ENCODE results near the gene ARHGEF5. TPM values are rescaled to one million over a fixed set of nuclear protein-coding genes. Genes with fewer than 3 reads are reported as not detected.

ARHGEF5 gene
- total and polyA plus RNA-seq, 2 donors (not counting 1 experiment from before 2014, with no cell fraction given) = 6.8 to 6.9 TPM

- no peak overlapping the region for H3K4me3 Mint-ChIP-seq
- H3K4me1 Mint-ChIP-seq = no peaks in the 10 kb centered on the region
- ChIA-PET CTCF (interaction anchor here (1.8 kb wide), 1 partner anchor 13 kb away, joined by 6 read pairs; no protein-coding TSS in a partner anchor), POLR2A (no interaction called here)
- ATAC-seq (ENCODE audit: low read depth) (no peak), DNase-seq (no peak)
- intact Hi-C loops (cut with micrococcal nuclease) = no loop called here
- Histone ChIP-seq H3K27ac (ENCODE audit: low read length in 2 of 2) (no peak overlapping the region), H3K9ac (ENCODE audit: low read length) (no peak overlapping the region), H3K4me3 (ENCODE audit: control extremely low read depth in 1 of 5, extremely low read depth in 1 of 5, insufficient read depth in 1 of 5, low read depth in 2 of 5, low read length in 4 of 5) (no peak overlapping the region), H3K36me3 (replicated peaks in 1 of 2; ENCODE audit: control extremely low read depth in 1 of 2, control insufficient read depth in 1 of 2, extremely low read depth in 1 of 2, insufficient read depth in 2 of 2, low read length in 1 of 2) (peaks cover 1 to 9% of the 10 kb centered on the region in 2 experiments), H3K4me1 (ENCODE audit: control insufficient read depth in 2 of 2, insufficient read depth in 2 of 2, low read length in 2 of 2) (no peaks in the 10 kb centered on the region), H3K9me3 (ENCODE audit: control extremely low read depth in 1 of 3, control insufficient read depth in 2 of 3, insufficient read depth in 1 of 3, low read length in 2 of 3) (no peaks in the 10 kb centered on the region), H3K27me3 (replicated peaks in 1 of 4; ENCODE audit: control extremely low read depth in 1 of 4, control insufficient read depth in 3 of 4, insufficient read depth in 4 of 4, low read length in 3 of 4) (no peaks in the 10 kb centered on the region), H2AFZ (ENCODE audit: insufficient read depth, low read depth, low read length, poor library complexity, severe bottlenecking) (no peak overlapping the region), H3K79me2 (ENCODE audit: control insufficient read depth, insufficient read depth, low read length) (no peaks in the 10 kb centered on the region), H4K20me1 (ENCODE audit: control insufficient read depth, insufficient read depth, low read length, poor library complexity, severe bottlenecking) (no peaks in the 10 kb centered on the region), H3K4me2 (replicated peaks; ENCODE audit: low read depth, low read length, poor library complexity, severe bottlenecking) (no peak overlapping the region)
- H3K27me3 Mint-ChIP-seq = no peaks in the 10 kb centered on the region
- no peak overlapping the region for H3K27ac Mint-ChIP-seq
- WGBS (ENCODE audit: insufficient coverage) = 88% methylated on average over 9 of the region's 9 CpGs
- no peak for TF ChIP-seq EZH2 (IDR thresholded peaks at IDR 0.05; ENCODE audit: borderline replicate concordance, insufficient read depth, low read depth, low read length, poor library complexity, severe bottlenecking)
- TF ChIP-seq CTCF (IDR thresholded peaks at IDR 0.05) = no peak
- no peaks in the 10 kb centered on the region for H3K9me3 Mint-ChIP-seq (ENCODE audit: insufficient read depth)
These were observed 23.4 kb downstream of the ARHGEF5 start for GRCh38 chr7:144378651-144379050.

- ATAC-seq (ENCODE audit: low read depth) = no peak
- H3K27ac ChIP-seq (ENCODE audit: low read length in 2 of 2) = no peak overlapping the region
- no peaks in the 10 kb centered on the region for H3K79me2 ChIP-seq (ENCODE audit: control insufficient read depth, insufficient read depth, low read length)
- Mint-ChIP-seq H3K9me3 (ENCODE audit: insufficient read depth) (no peaks in the 10 kb centered on the region), H3K4me3 (no peak overlapping the region), H3K27me3 (peaks cover 6% of the 10 kb centered on the region), H3K4me1 (peaks cover 8% of the 10 kb centered on the region), H3K27ac (no peak overlapping the region)
- intact Hi-C loops (cut with micrococcal nuclease) = no loop called here
- H3K36me3 ChIP-seq (replicated peaks in 1 of 2; ENCODE audit: control extremely low read depth in 1 of 2, control insufficient read depth in 1 of 2, extremely low read depth in 1 of 2, insufficient read depth in 2 of 2, low read length in 1 of 2) = peaks cover 1 to 9% of the 10 kb centered on the region in 2 experiments
- H3K9ac ChIP-seq (ENCODE audit: low read length) = no peak overlapping the region
- 97% methylated on average over 10 of the region's 11 CpGs for WGBS (ENCODE audit: insufficient coverage)
- peaks cover 0 to 11% of the 10 kb centered on the region in 2 donors for H3K4me1 ChIP-seq (ENCODE audit: control insufficient read depth in 2 of 2, insufficient read depth in 2 of 2, low read length in 2 of 2)
- CTCF ChIA-PET = interaction anchor here (1.8 kb wide), 1 partner anchor 12 kb away, joined by 6 read pairs; no protein-coding TSS in a partner anchor
- no peaks in the 10 kb centered on the region for H4K20me1 ChIP-seq (ENCODE audit: control insufficient read depth, insufficient read depth, low read length, poor library complexity, severe bottlenecking)
- POLR2A ChIA-PET = no interaction called here
- no peaks in the 10 kb centered on the region for H3K27me3 ChIP-seq (replicated peaks in 1 of 4; ENCODE audit: control extremely low read depth in 1 of 4, control insufficient read depth in 3 of 4, insufficient read depth in 4 of 4, low read length in 3 of 4)
- H3K4me3 ChIP-seq (ENCODE audit: control extremely low read depth in 1 of 5, extremely low read depth in 1 of 5, insufficient read depth in 1 of 5, low read depth in 2 of 5, low read length in 4 of 5) = no peak overlapping the region
- no peaks in the 10 kb centered on the region for H3K9me3 ChIP-seq (ENCODE audit: control extremely low read depth in 1 of 3, control insufficient read depth in 2 of 3, insufficient read depth in 1 of 3, low read length in 2 of 3)
- no peak overlapping the region for H2AFZ ChIP-seq (ENCODE audit: insufficient read depth, low read depth, low read length, poor library complexity, severe bottlenecking)
- no peak for DNase-seq
- no peak for TF ChIP-seq EZH2 (IDR thresholded peaks at IDR 0.05; ENCODE audit: borderline replicate concordance, insufficient read depth, low read depth, low read length, poor library complexity, severe bottlenecking)
- no peak for TF ChIP-seq CTCF (IDR thresholded peaks at IDR 0.05)
- no peak overlapping the region for H3K4me2 ChIP-seq (replicated peaks; ENCODE audit: low read depth, low read length, poor library complexity, severe bottlenecking)
These were observed 24.7 kb downstream of the ARHGEF5 start for GRCh38 chr7:144379776-144380384.
